ENCODE measurements around the gene DOK1.
A peak's percentile ranks its signal among the peaks of the same experiment; 100 is the strongest.

The DOK1 gene

DNA sequence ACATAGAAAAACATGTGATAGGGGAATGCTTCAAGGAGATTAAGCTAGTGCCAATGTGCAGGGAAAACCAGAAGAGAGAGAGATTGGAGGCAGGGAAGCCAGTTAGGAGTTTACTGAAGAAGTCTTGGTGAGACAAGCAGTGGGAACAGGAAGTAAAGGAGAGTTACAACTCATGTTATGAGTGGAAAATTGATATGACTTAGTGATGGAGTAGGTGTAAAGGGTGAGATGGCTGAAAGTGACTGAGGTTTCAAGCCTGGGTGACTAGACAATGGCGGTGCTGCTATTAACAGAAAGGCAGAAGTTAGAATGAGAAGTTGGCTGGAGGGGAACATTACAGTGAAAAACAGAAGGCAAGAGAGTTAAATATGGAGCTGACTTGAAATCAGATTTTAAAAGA, 16.5 kb downstream of the DOK1 start:
- no peak for DNase-seq

DNA sequence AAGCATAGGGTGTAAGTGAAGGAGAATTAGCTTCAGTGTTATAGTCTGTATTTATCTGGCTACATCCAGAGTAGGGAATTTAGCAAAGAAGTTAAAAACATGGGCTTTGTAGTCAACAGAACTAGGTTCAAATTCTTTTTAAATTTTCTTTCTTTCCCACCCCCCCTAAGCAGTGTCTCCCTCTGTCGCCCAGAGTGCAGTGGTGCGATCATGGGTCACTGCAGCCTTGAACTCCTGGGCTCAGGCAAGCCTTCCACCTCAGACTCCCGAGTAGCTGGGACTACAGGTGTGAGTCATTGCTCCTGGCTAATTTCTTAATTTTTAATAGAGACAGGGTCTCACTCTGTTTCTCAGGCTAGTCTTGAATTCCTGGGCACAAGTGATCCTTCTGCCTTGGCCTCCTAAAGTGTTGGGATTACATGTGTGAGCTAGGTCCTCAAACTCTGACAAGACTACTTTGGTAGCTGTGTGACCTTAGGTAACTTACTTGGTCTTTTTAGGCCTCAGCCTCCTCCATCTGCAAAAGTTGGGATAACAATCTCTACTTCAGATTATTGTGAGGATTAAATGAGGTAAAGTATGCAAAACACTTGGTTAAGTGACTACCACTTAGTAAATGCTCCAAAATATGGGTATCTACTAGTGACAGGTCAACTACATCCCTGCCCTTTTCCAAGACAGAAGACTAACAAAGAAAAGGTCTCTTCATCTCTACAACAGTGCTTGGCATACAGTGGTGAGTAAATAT, 17.8 kb downstream of the DOK1 start:
- no peak for DNase-seq

DNA sequence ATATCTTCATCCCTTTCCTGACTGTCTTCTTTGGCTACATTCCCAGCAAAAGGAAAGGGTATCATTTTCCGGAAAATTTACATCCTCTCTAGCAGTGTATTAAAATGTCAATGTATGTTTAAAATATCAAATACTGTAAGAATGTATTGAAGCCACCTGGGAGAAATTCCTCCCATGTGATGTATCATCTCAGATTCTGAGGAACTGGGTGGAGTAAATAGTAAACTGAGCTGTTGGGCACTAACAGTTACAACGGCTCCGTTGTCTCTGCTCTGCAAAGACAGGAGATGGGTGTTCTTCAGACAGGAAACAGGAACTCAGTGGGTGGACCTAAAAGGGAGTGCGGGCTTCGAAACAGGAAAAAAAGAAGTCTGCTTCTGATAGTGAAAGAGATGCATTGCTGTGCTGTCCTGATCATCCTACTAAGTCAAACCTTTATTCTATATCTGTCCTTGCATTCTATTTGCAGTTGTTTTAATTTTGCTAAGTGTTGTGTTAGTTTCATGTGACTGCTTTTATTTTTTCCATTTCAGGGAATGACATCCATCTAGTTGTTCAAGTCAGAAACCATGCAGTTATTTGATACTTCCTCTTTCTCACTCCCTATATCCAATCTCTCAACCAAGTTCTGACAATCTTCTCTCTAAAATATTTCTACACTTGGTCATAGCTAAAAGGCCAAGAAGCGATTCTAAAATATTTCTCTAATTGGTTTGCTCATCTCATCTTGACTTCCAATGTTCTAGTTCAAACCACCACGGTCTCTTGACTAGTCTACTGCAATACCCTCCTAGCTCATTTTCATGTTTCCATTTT, 19.4 kb downstream of the DOK1 start:
- no peak for DNase-seq

DNA sequence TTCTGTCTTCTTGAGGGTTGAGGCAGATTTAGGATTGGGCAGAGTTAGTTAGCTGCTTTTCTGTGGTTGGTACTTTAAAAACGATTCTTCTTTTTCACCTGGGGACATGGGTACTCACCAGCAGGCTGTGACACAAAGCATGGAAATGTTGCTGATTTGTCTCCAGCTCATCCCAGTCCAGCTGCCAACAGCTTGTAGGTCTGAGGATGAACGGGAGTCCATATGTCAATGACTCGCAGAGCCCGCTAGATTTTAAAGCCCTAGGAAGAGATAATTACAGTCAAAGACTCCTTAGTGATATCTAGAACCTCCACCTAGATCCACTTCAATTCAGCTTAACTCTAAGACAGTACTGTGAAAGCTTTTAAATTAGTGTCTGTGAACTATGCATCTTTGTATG, 20.8 kb downstream of the DOK1 start:
- no peak for DNase-seq

DNA sequence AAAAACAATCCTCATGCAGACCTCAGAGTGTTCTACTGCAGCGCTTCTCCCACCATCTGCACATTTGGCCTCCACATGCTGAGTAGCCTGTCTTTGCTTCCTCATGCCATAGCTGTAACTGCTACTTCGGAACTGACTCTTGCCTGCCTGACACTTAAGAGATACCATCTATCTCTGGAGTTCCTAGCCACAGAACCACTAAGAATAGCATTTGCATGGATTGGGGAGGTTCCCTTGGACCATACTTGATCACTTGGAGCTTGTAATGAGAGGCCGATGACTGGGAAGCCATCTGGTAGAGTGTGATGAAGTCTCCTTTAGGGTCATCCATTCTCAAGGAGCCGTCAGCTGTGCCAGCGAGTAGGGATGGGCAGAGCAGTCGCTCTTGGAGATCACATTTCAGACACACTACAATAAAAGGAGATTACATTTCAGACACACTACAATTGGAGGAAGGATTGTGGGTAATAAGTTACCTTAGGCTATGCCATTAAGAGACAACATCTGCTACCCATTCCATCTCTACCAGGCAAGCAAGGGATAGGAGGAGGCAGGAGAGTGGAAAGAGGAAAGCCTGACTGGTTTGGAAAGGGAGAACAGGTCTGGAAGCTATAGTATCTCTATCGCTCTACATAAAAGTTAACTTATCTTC, 21.8 kb downstream of the DOK1 start:
- no peak for DNase-seq

DNA sequence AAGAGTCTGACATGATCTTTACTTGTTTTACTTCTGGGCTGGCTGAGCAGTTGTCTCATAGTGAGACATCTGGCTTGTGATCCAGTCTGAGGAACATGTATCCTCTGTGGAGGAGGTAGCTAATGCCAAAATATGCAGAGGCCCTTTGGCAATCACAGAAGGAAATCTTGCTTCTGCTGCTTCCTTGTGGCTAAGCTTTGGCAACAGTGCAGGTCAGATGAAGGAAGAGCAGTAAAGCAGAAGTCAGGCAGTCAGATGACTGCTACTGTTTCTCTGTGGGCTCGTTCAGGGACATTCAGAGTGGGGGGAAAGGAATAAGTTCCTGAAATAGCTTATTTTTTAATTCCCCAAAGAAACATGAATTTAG, 22.3 kb downstream of the DOK1 start:
- DNase-seq = no peak

DNA sequence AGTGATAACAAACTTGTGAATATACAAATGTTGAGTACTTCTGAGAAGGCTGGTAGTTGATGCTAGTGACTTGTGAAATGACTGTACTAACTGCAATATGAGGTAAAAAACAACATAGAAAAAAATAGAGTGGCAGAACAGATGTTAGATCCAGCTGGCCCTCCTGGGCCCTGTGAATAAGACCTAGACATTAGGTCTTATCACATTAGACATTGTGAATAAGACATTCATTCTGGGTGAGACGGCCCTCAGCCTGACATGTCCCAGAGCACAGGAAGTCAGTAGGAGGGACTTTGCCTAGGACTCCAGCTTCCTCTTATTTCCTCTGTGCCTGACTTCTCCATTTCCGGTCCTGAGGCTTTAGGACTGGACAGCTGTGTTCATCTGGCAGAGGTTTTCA, 22.9 kb downstream of the DOK1 start:
- DNase-seq = no peak

DNA sequence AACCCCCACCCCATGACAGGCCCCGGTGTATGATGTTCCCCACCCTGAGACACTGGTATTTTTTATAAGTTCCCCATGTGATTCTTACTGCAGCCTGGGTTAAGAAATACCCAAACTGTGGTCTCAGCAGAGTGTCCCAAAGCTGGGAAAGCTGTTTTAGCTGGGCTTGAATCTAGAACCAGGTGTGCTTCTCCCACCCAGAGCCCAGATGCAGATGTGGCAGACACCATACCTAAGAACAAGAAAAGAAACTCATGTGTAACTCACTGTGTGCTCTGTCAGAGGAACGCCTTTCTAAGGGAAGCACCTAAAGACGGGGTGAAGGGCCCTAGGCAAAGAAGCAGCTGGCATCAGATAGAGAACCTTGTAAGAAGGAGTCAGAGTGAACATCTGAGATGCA, 23.9 kb downstream of the DOK1 start:
- no peak for DNase-seq

DNA sequence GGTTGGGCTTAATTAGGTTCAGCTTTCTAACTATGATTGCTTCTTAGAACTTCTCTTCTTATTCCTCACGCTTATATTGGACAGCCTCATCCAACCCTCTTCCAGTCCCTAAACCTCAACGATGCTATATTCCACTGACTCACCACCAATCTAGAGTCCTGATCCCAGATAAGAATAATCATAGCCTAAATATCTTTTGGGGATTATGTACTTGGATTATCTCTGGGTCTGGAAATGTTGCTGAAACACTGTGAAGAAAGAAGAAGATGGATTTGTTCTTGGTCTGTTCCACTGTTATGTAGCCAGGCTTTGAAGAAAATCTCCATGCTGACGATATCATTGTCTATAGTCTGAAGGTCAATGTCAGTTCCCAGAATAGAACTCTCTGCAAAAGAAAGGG, 26.9 kb downstream of the DOK1 start:
- DNase-seq = no peak

DNA sequence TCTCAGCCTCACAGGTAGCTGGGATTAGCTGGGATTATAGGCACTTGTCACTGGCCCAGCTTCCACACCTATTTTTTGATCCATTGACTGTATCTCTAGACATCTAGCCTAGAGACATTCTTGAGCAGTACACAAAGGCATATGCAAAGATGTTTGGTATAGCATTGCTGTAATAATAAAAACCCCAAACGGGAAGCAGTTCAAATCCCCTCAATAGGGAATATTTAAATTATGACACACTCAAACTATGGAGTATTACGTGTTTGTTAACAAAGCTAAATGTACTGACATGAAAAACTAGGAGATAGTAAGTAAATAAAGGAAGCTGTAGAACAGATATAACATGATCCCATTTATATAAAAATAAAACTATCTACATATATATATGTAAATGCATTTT, 27.7 kb downstream of the DOK1 start:
- DNase-seq = no peak

DNA sequence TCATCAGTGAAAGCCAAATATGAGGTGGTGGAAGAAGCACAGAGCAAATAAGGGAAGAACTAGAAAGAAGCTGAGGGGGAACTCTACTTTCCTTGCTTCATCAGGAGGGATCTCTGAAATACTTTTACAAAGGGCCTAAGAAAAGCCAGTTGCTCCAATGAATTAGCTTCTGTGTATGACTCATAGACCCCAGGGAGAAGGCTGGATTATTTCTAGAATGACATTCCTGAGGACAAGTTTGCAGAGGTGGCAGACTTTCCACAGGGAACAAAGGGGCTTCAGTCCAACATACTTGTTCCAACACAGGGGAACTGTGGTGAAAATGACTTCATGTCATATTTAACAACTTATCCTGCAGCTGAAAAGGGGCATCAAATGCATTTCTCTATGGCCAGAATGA, 29.0 kb downstream of the DOK1 start:
- no peak for DNase-seq

DNA sequence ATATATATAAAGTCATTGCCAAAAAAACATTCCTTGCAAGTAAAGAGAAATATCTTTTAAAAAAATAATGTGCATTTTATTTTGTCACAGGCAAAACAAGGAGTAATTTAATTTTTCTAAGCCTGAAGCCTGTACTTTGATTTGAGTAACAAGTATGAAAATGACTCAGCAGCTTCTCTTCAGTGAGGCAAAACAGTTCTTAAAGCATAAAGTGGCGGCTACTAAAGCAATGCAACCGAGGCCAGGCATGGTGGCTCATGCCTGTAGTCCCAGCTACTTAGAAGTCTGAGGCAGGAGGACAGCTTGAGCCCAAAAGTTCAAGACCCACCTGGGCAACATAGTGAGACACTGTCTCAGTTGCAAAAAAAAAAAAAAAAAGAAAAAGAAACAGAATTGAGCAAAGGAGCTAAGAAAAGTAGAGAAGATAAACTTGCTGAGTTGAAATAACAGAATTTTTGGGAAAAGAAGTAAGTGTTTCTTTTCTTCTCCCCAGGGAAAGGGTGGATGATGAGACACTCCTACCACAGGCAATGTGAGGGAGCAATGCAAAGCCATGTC, 29.6 kb downstream of the DOK1 start:
- no peak for DNase-seq

DNA sequence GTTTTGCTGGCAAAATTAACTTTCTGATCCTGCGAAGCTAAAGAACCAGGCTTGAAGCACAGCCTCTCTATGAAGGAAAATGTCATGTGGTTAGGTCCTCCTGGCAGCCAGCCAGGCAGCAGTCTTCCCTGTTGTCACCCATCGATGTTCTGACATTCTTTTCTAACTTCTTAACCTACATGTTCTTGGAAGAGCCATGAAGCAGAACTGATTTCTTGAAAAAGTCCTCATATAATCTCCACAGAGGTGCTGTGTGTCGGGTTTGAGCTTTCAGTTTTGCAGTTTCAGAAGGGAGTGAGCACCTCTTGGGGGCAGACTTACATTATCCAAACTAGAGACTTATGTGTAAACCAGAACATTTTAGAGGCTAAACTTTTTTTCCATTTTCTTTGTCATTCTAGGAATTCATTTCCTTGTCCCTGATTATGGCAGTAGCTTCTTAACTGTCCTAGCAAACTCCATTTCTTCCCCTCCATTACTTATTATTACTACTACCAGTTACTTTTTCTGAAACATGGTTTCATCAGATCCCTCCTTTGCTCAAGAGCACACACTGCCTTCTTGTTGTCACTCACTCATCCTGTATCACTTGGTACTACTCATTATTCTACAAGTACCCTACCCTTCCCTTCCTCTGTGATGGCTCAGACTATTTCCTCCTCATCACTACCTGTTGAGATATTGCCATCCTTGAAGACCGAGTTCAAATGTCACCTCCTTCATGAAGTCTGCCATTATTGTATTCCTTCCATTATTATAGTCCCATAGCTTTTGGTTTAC, 31.1 kb downstream of the DOK1 start:
- DNase-seq = no peak

DNA sequence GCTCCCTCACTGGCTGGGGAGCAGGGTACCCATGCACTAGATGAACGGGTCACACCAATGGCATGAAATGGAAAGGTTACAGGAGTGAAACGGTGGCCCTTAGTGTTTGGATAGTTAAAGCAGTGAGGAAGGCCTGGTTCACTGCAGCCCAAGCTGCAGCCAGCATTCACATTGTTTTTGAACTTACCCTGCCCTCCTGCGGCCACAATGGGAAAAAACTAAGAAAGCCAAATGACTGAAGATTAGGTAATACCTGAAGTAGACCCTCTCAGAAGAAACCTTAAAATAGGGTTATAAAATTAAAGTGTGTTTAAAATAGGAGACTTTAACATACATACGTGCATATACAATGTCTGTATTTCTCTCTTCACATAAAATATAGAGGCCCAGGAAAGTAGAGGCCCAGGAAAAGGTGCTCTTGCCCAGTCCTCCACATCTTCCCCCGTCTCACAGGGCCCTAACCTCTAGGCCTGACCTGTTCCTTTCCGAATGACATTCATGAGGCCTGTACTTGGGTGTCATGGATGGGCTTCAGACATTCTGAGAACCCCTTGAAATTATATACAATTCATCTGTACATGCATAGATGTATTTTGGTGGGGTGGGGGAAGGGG, 33.3 kb downstream of the DOK1 start:
- DNase-seq = peak; percentile 59

DNA sequence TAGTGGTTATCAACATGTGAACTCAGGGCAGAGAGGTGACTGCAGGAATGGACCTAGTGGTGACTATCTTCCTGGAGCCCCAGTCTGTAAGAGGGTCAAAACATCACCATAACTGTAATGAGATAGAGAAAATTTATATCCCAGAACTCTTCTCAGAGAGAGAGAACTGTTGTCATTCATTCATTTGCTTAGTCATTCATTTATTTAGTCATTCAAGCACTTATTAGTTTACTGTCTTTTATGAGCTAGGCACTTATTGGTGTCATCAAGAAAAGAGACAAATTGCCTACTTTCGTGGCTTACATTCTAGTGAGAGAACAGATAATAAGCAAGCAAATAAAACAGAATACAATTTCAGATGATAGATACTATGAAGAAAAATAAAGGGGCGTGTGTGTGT, 34.1 kb downstream of the DOK1 start:
- DNase-seq = no peak

DNA sequence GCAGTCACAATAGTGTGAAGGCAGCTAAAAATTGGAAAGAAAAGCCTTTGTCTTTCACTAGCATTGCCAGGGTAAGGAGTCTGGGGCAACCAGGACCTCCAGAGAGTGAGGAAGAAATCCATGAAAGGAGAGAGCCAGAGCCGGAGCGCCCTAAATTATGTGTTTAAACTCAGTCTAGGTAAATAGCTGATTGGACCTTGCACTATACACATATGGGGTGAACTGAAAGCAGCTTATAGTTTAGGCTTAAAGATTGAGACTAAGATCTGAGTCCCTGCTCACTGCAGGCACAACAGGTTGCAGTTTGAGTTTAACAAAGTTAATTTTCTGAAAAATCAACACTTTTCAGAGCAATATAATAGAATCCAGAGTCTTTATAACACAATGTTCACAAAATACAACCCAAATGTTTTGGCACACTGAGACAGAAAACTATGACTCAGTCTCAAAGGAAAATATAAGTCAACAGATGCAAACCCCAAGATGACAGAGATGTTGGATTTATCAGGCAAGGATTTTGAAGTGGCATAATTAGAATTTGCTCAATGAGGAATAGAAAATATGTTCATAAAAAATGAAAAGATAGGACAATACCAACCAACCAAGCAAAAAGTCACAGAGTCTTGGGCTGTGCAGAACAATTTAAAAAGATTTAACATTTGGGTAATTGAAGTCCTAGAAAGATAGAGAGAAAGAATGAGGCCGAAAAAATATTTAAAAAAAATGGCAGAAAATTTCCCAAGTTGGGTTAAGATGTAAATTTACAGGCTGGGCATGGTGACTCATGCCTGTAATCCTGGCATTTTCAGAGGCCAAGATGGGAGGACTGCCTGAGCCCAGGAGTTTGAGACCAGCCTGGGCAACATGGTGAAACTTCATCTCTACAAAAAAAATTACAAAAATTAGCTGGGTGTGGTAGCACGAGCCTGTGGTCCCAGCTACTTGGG, 39.6 kb downstream of the DOK1 start:
- no peak for DNase-seq

DNA sequence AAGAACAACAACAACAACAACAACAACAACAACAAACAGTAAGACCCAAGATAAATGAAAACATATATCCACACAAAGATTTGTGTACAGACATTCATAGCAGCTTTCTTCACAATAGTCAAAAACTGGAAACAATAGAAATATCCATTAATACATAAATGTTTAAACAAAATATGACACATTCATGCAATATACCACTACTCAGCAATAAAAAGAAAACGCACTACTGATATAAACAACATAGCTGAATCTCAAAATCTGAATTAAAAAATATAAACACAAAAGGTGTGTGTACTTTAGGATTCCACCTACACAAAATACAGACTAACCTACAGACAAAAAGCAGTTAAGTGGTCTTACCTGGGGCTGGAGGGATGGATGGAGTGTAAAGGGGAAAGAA, 42.1 kb downstream of the DOK1 start:
- DNase-seq = no peak

DNA sequence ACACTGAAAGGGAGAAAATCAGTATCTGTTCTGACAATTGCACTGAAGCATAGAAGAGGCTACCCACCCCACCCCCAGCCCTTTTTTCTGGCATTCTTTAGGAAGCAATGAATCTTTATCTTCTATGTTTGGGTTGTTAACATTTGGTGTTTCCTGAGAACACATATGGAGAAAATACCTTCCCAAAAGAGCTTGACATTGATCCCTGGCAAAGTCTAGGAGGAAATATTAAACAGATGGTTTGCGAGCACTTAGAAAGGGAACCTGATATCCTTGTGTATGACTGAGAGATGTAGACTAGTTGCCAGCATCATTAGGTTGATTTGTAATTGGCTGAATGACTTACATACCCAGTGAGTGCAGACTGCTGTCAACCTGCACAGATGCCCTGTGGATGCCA, 42.9 kb downstream of the DOK1 start:
- no peak for DNase-seq

DNA sequence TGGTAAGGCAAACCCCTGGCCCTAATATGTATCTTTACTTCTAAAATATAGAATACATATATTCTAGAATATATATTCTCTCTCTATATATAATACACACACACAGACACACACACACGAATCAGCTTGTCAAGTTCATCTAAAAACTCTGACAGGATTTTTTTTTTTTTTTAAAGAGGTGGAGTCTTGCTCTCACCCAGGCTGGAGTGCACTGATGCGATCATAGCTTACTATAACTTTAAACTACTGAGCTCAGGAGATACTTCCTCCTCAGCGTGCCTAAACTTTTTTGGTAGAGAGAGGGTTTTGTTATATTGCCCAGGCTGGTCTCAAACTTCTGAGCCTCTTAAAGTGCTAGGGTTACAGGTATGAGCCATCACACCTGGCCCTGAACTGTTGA, 45.2 kb downstream of the DOK1 start:
- no peak for DNase-seq

DNA sequence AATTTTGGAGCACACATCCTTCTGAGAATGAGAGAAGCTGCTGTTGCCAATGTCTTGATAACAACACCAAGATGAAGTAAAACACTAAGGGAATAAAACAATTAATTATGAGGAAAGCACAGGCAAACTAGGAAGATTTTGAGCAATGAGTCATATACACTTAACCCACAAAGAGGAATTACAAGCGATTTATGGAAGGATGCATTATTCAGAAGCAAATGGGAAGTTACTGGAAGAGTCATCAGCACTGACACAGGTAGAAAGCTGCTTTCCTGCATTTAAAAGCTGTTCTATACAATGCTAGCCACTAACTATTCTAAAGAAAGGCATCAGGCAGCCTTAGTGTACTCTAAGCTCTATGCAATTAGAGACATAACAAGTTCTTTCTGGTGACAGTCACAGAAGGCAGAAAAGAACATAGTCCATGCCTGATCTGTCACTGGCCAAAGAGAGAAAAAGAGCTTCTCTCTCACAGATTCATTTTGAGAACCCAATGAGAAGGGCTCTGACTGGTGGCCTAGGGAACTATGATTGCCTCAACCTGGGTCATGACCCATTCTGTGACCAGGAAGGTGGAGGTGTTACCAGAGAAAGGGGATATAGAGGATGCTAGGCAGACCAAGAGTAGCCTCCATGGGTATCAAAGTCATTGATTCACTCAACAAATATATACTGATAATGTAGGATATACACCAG, 48.2 kb downstream of the DOK1 start:
- no peak for DNase-seq

Measured in NCI-H526 treated with DMSO at 0.1 percent for 48 hours (cell line).